AG09309 (cell line): ENCODE measurements around the gene PAAF1.

Experiments
- DNase-seq: peaks from one replicate; pipeline ENCODE4 v3.0.0-alpha.2; 2010; ENCODE audit warnings: low read depth
- H3K4me3 ChIP-seq: 2 replicates; pipeline ENCODE4 v1.5.1; 2011; ENCODE audit warnings: mild to moderate bottlenecking, low read depth, low read length, moderate library complexity; ENCODE audit not compliant: control insufficient read depth
- CTCF ChIP-seq: IDR thresholded peaks from 2 replicates; pipeline ENCODE4 v1.5.1; 2011; ENCODE audit warnings: mild to moderate bottlenecking, low read depth, low read length, inconsistent platforms; ENCODE audit not compliant: insufficient read depth, control insufficient read depth; ENCODE audit errors: missing control alignments

PAAF1 gene

GRCh38 chr11:73876424-73877310 is at the start of gene PAAF1, which contains the start of gene COA4:
Gene PAAF1 (plus strand): TSS chr11:73876999. CDS start chr11:73877022, 23 bp downstream.
Gene COA4 (minus strand): TSS chr11:73876846. CDS start chr11:73873378, 3,468 bp downstream.
- no peak for TF ChIP-seq CTCF
- peak; percentile 71 for DNase-seq

GRCh38 chr11:73830261-73830660 is 46.5 kb upstream of the PAAF1 start:
- no peak for TF ChIP-seq CTCF
- H3K4me3 ChIP-seq = no peak overlapping the region
- DNase-seq = no peak

More at GRCh38 chr11:73876424-73877310, at the start of gene PAAF1, which contains the start of gene COA4:
- H3K4me3 ChIP-seq = peak within 1 kb of the TSS; percentile 83

GRCh38 chr11:73833067-73833466 is 43.7 kb upstream of the PAAF1 start:
- no peak overlapping the region for H3K4me3 ChIP-seq
- no peak for TF ChIP-seq CTCF
- DNase-seq = no peak

GRCh38 chr11:73838443-73839122 is 38.2 kb upstream of the PAAF1 start:
- peak; percentile 5 for DNase-seq
- no peak overlapping the region for H3K4me3 ChIP-seq
- no peak for TF ChIP-seq CTCF

GRCh38 chr11:73839123-73839457 is 37.7 kb upstream of the PAAF1 start:
- no peak for TF ChIP-seq CTCF
- H3K4me3 ChIP-seq = no peak overlapping the region
- no peak for DNase-seq

GRCh38 chr11:73851046-73851764 is 25.6 kb upstream of the PAAF1 start:
- no peak overlapping the region for H3K4me3 ChIP-seq
- no peak for DNase-seq
- no peak for TF ChIP-seq CTCF
